HG03095 (cell line): ENCODE data around the gene CCDC127.

Experiments
- ATAC-seq: cut with Tn5 transposase; IDR thresholded peaks from one replicate; pipeline ENCODE4 v1.9.1; 2021; ENCODE audit warnings: moderate library complexity; ENCODE audit not compliant: unreplicated experiment

The CCDC127 gene

GRCh38 chr5:191036-191948 lies 26.7 kb downstream of the CCDC127 start, which contains the start of gene LRRC14B:
Gene LRRC14B (plus strand): TSS chr5:191495. CDS start chr5:191539, 44 bp downstream.
- peak; percentile 49 for ATAC-seq

GRCh38 chr5:190366-191035 lies 27.5 kb downstream of the CCDC127 start:
- no peak for ATAC-seq

GRCh38 chr5:189976-190365 lies 28.0 kb downstream of the CCDC127 start:
- no peak for ATAC-seq

- no peak for ATAC-seq
These were observed 28.5 kb downstream of the CCDC127 start for GRCh38 chr5:189486-189885.

- peak; percentile 76 for ATAC-seq
These were observed 29.2 kb downstream of the CCDC127 start for GRCh38 chr5:188488-189481.

- ATAC-seq: no peak
These were observed 30.1 kb downstream of the CCDC127 start for GRCh38 chr5:187617-188451.

GRCh38 chr5:187042-187431 lies 30.9 kb downstream of the CCDC127 start:
- ATAC-seq: no peak

- no peak for ATAC-seq
These were observed 31.6 kb downstream of the CCDC127 start for GRCh38 chr5:186091-187041.

GRCh38 chr5:185095-186070 lies 32.6 kb downstream of the CCDC127 start:
- no peak for ATAC-seq

- ATAC-seq: no peak
These were observed 33.5 kb downstream of the CCDC127 start for GRCh38 chr5:184471-184870.

- no peak for ATAC-seq
These were observed 35.8 kb downstream of the CCDC127 start for GRCh38 chr5:182126-182525.

GRCh38 chr5:181566-181965 lies 36.4 kb downstream of the CCDC127 start:
- no peak for ATAC-seq

- ATAC-seq: no peak
These were observed 36.8 kb downstream of the CCDC127 start for GRCh38 chr5:181160-181559.

- ATAC-seq: no peak
These were observed 37.6 kb downstream of the CCDC127 start for GRCh38 chr5:180286-180918.

GRCh38 chr5:179401-179800 lies 38.6 kb downstream of the CCDC127 start:
- ATAC-seq: no peak

GRCh38 chr5:178110-178509 lies 39.8 kb downstream of the CCDC127 start:
- no peak for ATAC-seq

- ATAC-seq: no peak
These were observed 41.6 kb downstream of the CCDC127 start for GRCh38 chr5:176296-176823.
